ENCODE measurements around the gene OOSP1.

DNA sequence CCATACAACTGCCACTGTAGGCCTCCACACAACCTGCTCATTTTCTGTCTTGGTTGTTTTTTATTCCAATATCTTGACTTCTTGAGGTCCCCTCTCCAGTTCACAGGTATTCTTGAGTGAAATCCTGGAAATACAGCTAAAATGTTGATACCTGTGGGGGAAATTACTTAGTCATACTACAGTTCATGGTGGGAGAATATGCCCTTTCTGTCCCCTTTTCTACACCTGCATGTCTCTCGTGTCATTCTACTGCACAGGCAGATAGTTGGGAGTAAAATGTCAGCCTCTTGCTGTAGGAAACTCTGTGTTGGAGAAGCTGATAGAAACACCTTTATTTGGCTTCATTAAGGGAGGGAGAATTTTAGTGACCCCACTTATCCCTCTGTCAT lies 30.2 kb downstream of the OOSP1 start:
- TF ChIP-seq POLR2A (IDR thresholded peaks at IDR 0.05; ENCODE audit: extremely low read depth, insufficient read length) = no peak
- TF ChIP-seq, protein P1, sequence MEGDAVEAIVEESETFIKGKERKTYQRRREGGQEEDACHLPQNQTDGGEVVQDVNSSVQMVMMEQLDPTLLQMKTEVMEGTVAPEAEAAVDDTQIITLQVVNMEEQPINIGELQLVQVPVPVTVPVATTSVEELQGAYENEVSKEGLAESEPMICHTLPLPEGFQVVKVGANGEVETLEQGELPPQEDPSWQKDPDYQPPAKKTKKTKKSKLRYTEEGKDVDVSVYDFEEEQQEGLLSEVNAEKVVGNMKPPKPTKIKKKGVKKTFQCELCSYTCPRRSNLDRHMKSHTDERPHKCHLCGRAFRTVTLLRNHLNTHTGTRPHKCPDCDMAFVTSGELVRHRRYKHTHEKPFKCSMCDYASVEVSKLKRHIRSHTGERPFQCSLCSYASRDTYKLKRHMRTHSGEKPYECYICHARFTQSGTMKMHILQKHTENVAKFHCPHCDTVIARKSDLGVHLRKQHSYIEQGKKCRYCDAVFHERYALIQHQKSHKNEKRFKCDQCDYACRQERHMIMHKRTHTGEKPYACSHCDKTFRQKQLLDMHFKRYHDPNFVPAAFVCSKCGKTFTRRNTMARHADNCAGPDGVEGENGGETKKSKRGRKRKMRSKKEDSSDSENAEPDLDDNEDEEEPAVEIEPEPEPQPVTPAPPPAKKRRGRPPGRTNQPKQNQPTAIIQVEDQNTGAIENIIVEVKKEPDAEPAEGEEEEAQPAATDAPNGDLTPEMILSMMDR (IDR thresholded peaks at IDR 0.05; ENCODE audit: low read depth, low read length) = no peak
- TF ChIP-seq, protein P2, sequence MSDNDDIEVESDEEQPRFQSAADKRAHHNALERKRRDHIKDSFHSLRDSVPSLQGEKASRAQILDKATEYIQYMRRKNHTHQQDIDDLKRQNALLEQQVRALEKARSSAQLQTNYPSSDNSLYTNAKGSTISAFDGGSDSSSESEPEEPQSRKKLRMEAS (IDR thresholded peaks at IDR 0.05; ENCODE audit: low read depth, low read length) = no peak
- no peak for TF ChIP-seq MYC (IDR thresholded peaks at IDR 0.05; ENCODE audit: low read depth, low read length)

Measured in NB4 (cell line).